Breast epithelium (tissue), 4 donors: ENCODE data around the gene NR2F2. TPM values are rescaled to one million over a fixed set of nuclear protein-coding genes. Genes with fewer than 3 reads are reported as not detected.

ENCODE experiments used
- DNase-seq, 2 donors: peaks; one replicate each; pipeline ENCODE4 v3.0.0-alpha.2; 2019; ENCODE audit warnings: low spot score in 2 of 2
- H3K27ac ChIP-seq, 2 donors: fragments of 200-600 bp; sonication (generic) in 1 of 2; one replicate each; pipeline ENCODE4 v1.5.1; 2016 to 2019; ENCODE audit warnings: mild to moderate bottlenecking in 1 of 2
- H3K27me3 ChIP-seq, 2 donors: fragments of 200-600 bp; sonication (generic) in 1 of 2; one replicate each; pipeline versions ENCODE4 v1.5.1 to v1.6.0; 2017 to 2019; ENCODE audit warnings: control low read depth in 1 of 2, mild to moderate bottlenecking in 1 of 2
- H3K36me3 ChIP-seq: fragments of 200-600 bp; one replicate; pipeline ENCODE4 v1.5.1; 2019
- H3K4me1 ChIP-seq, 2 donors: fragments of 200-600 bp; sonication (generic); one replicate each; pipeline ENCODE4 v1.5.1; 2016 to 2019; ENCODE audit warnings: control low read depth in 1 of 2
- H3K4me3 ChIP-seq, 3 donors: fragments of 200-600 bp; sonication (generic); 1 replicate in 2 of 3; 2 replicates in 1 of 3; pipeline ENCODE4 v1.5.1; 2016 to 2019; ENCODE audit warnings: mild to moderate bottlenecking in 3 of 3, moderate library complexity in 2 of 3
- H3K9me3 ChIP-seq, 2 donors: fragments of 200-600 bp; sonication (generic) in 1 of 2; one replicate each; pipeline ENCODE4 v1.5.1; 2016 to 2019; ENCODE audit warnings: control low read depth in 1 of 2
- POLR2A ChIP-seq: fragments of 450-650 bp; IDR thresholded peaks from one replicate; pipeline ENCODE4 v1.6.1; 2016; ENCODE audit warnings: antibody characterized with exemption, mild to moderate bottlenecking, moderate library complexity
- POLR2AphosphoS5 ChIP-seq, 3 donors: sonication (generic); formaldehyde crosslinking; IDR thresholded peaks; one replicate each; pipeline ENCODE4 v1.6.1; 2017; ENCODE audit warnings: antibody characterized with exemption in 3 of 3
- intact Hi-C: fragments of 100-400 bp; cut with DNase I; formaldehyde crosslinking; loops from one replicate; pipeline ENCODE4 v1.15.1; 2023; ENCODE audit warnings: low total_unique reads
- total RNA-seq, 3 donors: library from RNA; depleted of rRNA; stranded (reverse); fragments of >200 nt; gene quantifications; one replicate each; pipeline ENCODE4 v1.1.0, GENCODE V29; 2016
- TF ChIP-seq, protein P1 (sequence below), 3 donors: fragments of 450-650 bp; IDR thresholded peaks; one replicate each; pipeline ENCODE4 v1.5.1; 2016 to 2017; ENCODE audit warnings: antibody characterized with exemption in 3 of 3, mild to moderate bottlenecking in 3 of 3, moderate library complexity in 3 of 3

The NR2F2 gene
- total RNA-seq, 3 donors from 2014 or later = 13.2 to 22.9 (median 13.6) TPM

DNA sequence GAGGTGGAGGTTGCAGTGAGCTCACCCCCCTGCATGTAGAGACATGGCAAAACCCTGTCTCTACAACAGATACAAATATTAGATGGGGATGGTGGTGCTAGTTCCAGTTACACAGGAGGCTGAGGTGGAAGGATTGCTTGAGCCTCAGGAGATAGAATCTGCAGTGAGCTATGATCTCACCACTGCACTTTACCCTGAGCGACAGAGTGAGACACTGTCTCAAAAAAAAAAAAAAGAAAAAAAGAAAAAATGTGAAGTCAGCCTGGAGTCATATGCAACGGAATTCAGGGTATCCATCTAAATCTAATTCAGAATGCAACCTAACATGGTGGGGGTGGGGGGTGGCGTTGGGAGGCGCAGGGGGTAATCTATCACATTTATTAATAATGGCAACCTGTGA lies 37.1 kb upstream of the NR2F2 start:
- TF ChIP-seq POLR2A = no peak
- TF ChIP-seq, protein P1, sequence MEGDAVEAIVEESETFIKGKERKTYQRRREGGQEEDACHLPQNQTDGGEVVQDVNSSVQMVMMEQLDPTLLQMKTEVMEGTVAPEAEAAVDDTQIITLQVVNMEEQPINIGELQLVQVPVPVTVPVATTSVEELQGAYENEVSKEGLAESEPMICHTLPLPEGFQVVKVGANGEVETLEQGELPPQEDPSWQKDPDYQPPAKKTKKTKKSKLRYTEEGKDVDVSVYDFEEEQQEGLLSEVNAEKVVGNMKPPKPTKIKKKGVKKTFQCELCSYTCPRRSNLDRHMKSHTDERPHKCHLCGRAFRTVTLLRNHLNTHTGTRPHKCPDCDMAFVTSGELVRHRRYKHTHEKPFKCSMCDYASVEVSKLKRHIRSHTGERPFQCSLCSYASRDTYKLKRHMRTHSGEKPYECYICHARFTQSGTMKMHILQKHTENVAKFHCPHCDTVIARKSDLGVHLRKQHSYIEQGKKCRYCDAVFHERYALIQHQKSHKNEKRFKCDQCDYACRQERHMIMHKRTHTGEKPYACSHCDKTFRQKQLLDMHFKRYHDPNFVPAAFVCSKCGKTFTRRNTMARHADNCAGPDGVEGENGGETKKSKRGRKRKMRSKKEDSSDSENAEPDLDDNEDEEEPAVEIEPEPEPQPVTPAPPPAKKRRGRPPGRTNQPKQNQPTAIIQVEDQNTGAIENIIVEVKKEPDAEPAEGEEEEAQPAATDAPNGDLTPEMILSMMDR (IDR thresholded peaks at IDR 0.05) = no peak
- Histone ChIP-seq H3K36me3 (no peaks in the 10 kb centered on the region), H3K4me3 (no peak overlapping the region), H3K27me3 (no peaks in the 10 kb centered on the region), H3K9me3 (peaks cover 0 to 12% of the 10 kb centered on the region in 2 donors), H3K4me1 (no peaks in the 10 kb centered on the region), H3K27ac (no peak overlapping the region)
- no peak for DNase-seq
- intact Hi-C loops = no loop called here

DNA sequence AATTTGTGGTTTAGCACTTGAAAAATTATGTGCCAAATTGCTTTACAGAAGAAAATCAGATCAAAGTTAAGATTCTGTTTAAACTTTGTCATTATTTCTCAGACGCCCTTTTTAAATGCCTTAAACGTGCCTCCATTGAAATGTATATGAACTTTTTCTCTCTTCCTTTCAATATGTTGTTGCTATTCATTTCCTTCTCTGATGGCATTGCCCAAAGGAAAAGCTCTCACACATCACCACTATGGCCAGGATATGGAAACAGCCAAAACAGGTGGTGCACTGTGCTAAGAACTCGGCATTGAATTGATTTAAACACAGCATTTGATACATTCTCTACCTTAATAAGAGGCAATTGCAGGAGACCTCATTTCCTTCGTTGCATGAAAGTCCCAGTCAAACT lies 35.7 kb upstream of the NR2F2 start:
- Histone ChIP-seq H3K4me3 (no peak overlapping the region), H3K27ac (no peak overlapping the region), H3K9me3 (peaks cover 0 to 16% of the 10 kb centered on the region in 2 donors), H3K36me3 (no peaks in the 10 kb centered on the region), H3K27me3 (no peaks in the 10 kb centered on the region), H3K4me1 (no peaks in the 10 kb centered on the region)
- TF ChIP-seq POLR2A = no peak
- TF ChIP-seq, protein P1 (IDR thresholded peaks at IDR 0.05) = no peak
- no peak for TF ChIP-seq POLR2AphosphoS5 (IDR thresholded peaks at IDR 0.05)
- intact Hi-C loops = loop anchor here (5.0 kb wide), 1 partner anchor 42 kb away; no protein-coding TSS in a partner anchor
- no peak for DNase-seq

- peaks cover 0 to 16% of the 10 kb centered on the region in 2 donors for H3K9me3 ChIP-seq
- no peak for TF ChIP-seq POLR2AphosphoS5 (IDR thresholded peaks at IDR 0.05)
- TF ChIP-seq, protein P1 (IDR thresholded peaks at IDR 0.05) = no peak
- TF ChIP-seq POLR2A = no peak
- intact Hi-C loops = loop anchor here (5.0 kb wide), 1 partner anchor 44 kb away; no protein-coding TSS in a partner anchor
- no peaks in the 10 kb centered on the region for H3K36me3 ChIP-seq
- H3K4me3 ChIP-seq = no peak overlapping the region
- no peaks in the 10 kb centered on the region for H3K27me3 ChIP-seq
- H3K4me1 ChIP-seq = no peaks in the 10 kb centered on the region
- no peak overlapping the region for H3K27ac ChIP-seq
- DNase-seq = no peak
Measured at GRCh38 chr15:96296264-96296663, 34.2 kb upstream of the NR2F2 start.

DNA sequence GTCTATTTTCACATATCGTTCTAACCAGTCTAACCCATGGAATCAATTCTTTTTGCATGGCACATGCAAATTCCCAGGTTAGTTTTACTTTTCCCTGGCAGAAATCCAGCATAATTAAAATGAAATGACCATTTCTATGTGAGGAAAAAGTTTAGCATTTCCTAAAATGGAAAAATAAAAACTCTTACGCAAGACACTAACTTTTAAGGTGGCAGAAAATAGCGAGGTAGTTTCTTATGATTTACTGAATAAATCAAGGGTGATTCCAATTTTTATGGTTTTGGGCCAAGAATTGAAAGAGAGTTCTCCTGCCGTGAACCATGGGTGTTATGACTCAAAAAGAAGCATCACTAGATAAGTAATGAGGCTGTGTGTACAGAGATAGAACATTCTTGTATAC lies 32.7 kb upstream of the NR2F2 start:
- intact Hi-C loops = loop anchor here (5.0 kb wide), 1 partner anchor 45 kb away; no protein-coding TSS in a partner anchor

DNA sequence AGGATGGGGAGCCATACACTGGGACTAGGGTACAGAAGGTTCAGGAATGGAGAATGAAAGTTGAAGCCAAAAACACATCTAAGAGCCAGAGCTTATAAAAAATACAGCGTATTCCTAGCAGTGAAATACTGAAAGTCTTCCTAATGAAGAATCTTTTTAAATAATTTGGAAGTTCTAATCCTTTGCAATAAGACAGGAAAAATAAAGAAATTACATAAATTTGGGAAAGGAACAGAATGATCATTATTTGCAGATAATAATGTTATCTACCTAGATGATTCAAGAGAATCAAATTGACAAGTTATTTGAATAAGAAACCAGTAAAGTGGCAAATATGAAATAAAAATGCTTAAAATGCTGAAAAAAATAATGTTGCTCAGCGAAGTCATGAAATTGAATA lies 32.3 kb upstream of the NR2F2 start:
- H3K27ac ChIP-seq = no peak overlapping the region
- no peaks in the 10 kb centered on the region for H3K36me3 ChIP-seq
- TF ChIP-seq POLR2AphosphoS5 (IDR thresholded peaks at IDR 0.05) = no peak
- TF ChIP-seq, protein P1 (IDR thresholded peaks at IDR 0.05) = no peak
- no peak for TF ChIP-seq POLR2A
- DNase-seq = no peak
- no peaks in the 10 kb centered on the region for H3K4me1 ChIP-seq
- intact Hi-C loops = loop anchor here (5.0 kb wide), 1 partner anchor 46 kb away; no protein-coding TSS in a partner anchor
- H3K27me3 ChIP-seq = no peaks in the 10 kb centered on the region
- peaks cover 0 to 16% of the 10 kb centered on the region in 2 donors for H3K9me3 ChIP-seq
- no peak overlapping the region for H3K4me3 ChIP-seq

More for the DNA sequence above, 32.7 kb upstream of the NR2F2 start:
- Histone ChIP-seq H3K4me3 (no peak overlapping the region), H3K27ac (no peak overlapping the region), H3K27me3 (no peaks in the 10 kb centered on the region), H3K9me3 (peaks cover 0 to 16% of the 10 kb centered on the region in 2 donors), H3K36me3 (no peaks in the 10 kb centered on the region), H3K4me1 (no peaks in the 10 kb centered on the region)
- no peak for DNase-seq
- TF ChIP-seq POLR2A = no peak
- TF ChIP-seq, protein P1 (IDR thresholded peaks at IDR 0.05) = no peak
- no peak for TF ChIP-seq POLR2AphosphoS5 (IDR thresholded peaks at IDR 0.05)
